ENCODE measurements around the gene CCP110. TPM values are rescaled to one million over a fixed set of nuclear protein-coding genes. Genes with fewer than 3 reads are reported as not detected.

Gene CCP110
- total RNA-seq, 4 donors from 2014 or later, result 5.1 to 52.7 (median 24.5) TPM

- DNase-seq, result no peak
- Histone ChIP-seq H3K36me3 (no peaks in the 10 kb centered on the region), H3K9me3 (no peaks in the 10 kb centered on the region), H3K27me3 (no peaks in the 10 kb centered on the region), H3K27ac (no peak overlapping the region), H3K4me3 (no peak overlapping the region), H3K4me1 (no peaks in the 10 kb centered on the region)
- intact Hi-C loops (cut with DNase I; ENCODE audit: low total_unique reads), result no loop called here
- TF ChIP-seq POLR2A (IDR thresholded peaks at IDR 0.05), result no peak
These were observed 36.9 kb upstream of the CCP110 start for GRCh38 chr16:19486750-19487325.

GRCh38 chr16:19488213-19488640 lies 35.5 kb upstream of the CCP110 start:
- no peaks in the 10 kb centered on the region for H3K4me1 ChIP-seq
- H3K27ac ChIP-seq, result no peak overlapping the region
- no peak overlapping the region for H3K4me3 ChIP-seq
- H3K9me3 ChIP-seq, result no peaks in the 10 kb centered on the region
- intact Hi-C loops (cut with DNase I; ENCODE audit: low total_unique reads), result no loop called here
- TF ChIP-seq CTCF (IDR thresholded peaks at IDR 0.05), result no peak
- TF ChIP-seq POLR2A (IDR thresholded peaks at IDR 0.05), result no peak
- DNase-seq, result no peak
- no peaks in the 10 kb centered on the region for H3K27me3 ChIP-seq
- no peaks in the 10 kb centered on the region for H3K36me3 ChIP-seq

GRCh38 chr16:19490619-19491018 lies 33.1 kb upstream of the CCP110 start:
- intact Hi-C loops (cut with DNase I; ENCODE audit: low total_unique reads), result no loop called here
- H3K4me3 ChIP-seq, result no peak overlapping the region
- H3K36me3 ChIP-seq, result no peaks in the 10 kb centered on the region
- no peaks in the 10 kb centered on the region for H3K9me3 ChIP-seq
- H3K27me3 ChIP-seq, result no peaks in the 10 kb centered on the region
- DNase-seq, result no peak
- H3K27ac ChIP-seq, result no peak overlapping the region
- TF ChIP-seq POLR2A (IDR thresholded peaks at IDR 0.05) (no peak), CTCF (IDR thresholded peaks at IDR 0.05) (no peak)
- H3K4me1 ChIP-seq, result no peaks in the 10 kb centered on the region

GRCh38 chr16:19497176-19497575 lies 26.6 kb upstream of the CCP110 start:
- TF ChIP-seq POLR2A (IDR thresholded peaks at IDR 0.05) (no peak), CTCF (IDR thresholded peaks at IDR 0.05) (no peak)
- H3K27ac ChIP-seq, result no peak overlapping the region
- no peaks in the 10 kb centered on the region for H3K9me3 ChIP-seq
- H3K4me3 ChIP-seq, result no peak overlapping the region
- intact Hi-C loops (cut with DNase I; ENCODE audit: low total_unique reads), result no loop called here
- no peak for DNase-seq
- H3K36me3 ChIP-seq, result no peaks in the 10 kb centered on the region
- H3K27me3 ChIP-seq, result no peaks in the 10 kb centered on the region
- no peaks in the 10 kb centered on the region for H3K4me1 ChIP-seq

GRCh38 chr16:19499006-19499405 lies 24.7 kb upstream of the CCP110 start:
- H3K27ac ChIP-seq, result no peak overlapping the region
- H3K4me3 ChIP-seq, result no peak overlapping the region
- H3K36me3 ChIP-seq, result no peaks in the 10 kb centered on the region
- DNase-seq, result no peak
- no peaks in the 10 kb centered on the region for H3K9me3 ChIP-seq
- intact Hi-C loops (cut with DNase I; ENCODE audit: low total_unique reads), result no loop called here
- TF ChIP-seq CTCF (IDR thresholded peaks at IDR 0.05), result no peak
- TF ChIP-seq POLR2A (IDR thresholded peaks at IDR 0.05), result no peak
- H3K4me1 ChIP-seq, result no peaks in the 10 kb centered on the region
- H3K27me3 ChIP-seq, result no peaks in the 10 kb centered on the region

GRCh38 chr16:19499481-19499880 lies 24.3 kb upstream of the CCP110 start:
- H3K4me1 ChIP-seq, result no peaks in the 10 kb centered on the region
- no peaks in the 10 kb centered on the region for H3K9me3 ChIP-seq
- H3K27me3 ChIP-seq, result no peaks in the 10 kb centered on the region
- intact Hi-C loops (cut with DNase I; ENCODE audit: low total_unique reads), result no loop called here
- no peaks in the 10 kb centered on the region for H3K36me3 ChIP-seq
- TF ChIP-seq POLR2A (IDR thresholded peaks at IDR 0.05) (no peak), CTCF (IDR thresholded peaks at IDR 0.05) (no peak)
- no peak overlapping the region for H3K27ac ChIP-seq
- H3K4me3 ChIP-seq, result no peak overlapping the region
- DNase-seq, result no peak
